Esophagus mucosa (tissue), 1 donor: Measurements from ENCODE around the gene ADARB2. TPM values are rescaled to one million over a fixed set of nuclear protein-coding genes. Genes with fewer than 3 reads are reported as not detected.

ENCODE experiments used
- ATAC-seq: fragments of 200-7000 bp; cut with Tn5 transposase; one replicate; pipeline ENCODE4 v1.9.1; 2020
- total RNA-seq: library from RNA; stranded (reverse); gene quantifications from one replicate; pipeline ENCODE4 v1.2.4, GENCODE V29; 2023
- donor health status: DM: yes; HTN: yes; CAD: no.

The ADARB2 gene
- total RNA-seq, 1 donor from 2014 or later: 0.20 TPM

DNA sequence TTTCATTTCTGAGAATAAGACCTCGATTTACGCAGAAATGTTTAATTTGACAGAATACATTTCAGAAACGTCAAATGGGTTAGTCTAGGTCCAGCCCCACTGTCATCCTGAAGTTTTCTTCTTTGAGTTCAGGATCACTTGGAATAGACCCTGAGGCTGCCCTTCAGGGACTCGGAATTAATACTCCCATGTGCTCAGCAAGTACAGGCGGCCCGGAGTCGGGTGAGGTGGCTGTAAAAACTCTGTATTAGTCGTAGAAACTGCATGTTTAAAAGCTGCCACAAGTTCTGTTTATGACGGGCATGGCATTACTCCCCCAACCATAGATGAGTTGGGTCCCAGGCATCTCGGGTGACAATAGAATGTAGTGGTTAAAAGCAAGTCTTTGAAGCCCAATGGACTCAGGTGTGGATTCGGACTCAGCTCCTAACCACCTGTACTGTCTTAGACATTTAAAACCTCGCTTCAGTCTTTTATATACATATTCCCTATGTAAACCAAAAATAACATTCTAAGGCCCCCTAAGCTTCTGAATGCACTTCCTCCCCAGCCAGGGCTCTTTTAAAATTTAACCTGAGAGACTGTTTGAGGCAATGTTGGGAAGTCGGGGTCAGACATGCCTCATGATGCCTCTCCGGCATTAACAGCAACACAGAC is 216.3 kb downstream of the ADARB2 start:
- ATAC-seq: no peak

GRCh38 chr10:1519391-1519790 is 217.9 kb downstream of the ADARB2 start:
- no peak for ATAC-seq

DNA sequence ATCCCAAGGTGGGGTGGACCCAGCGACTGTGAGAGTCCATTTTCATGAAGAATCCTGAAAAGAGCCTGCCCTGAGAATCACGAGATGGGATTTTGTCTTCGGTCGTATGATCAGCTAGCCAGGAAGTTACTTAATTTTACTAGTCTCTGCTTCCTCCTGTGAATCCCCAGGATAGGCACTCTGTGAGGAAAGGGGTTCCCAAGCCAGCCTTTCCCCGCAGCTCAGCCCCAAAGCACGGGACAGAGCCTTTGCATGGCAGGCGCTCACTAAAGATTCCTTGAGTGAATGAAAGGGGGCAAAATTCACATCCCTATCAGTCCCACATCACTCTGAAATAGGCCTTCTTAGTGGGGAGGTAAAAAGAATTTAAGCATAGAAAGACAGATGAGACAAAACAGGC is 219.6 kb downstream of the ADARB2 start:
- ATAC-seq: no peak

- no peak for ATAC-seq
Measured at GRCh38 chr10:1516492-1517165, 220.7 kb downstream of the ADARB2 start.

DNA sequence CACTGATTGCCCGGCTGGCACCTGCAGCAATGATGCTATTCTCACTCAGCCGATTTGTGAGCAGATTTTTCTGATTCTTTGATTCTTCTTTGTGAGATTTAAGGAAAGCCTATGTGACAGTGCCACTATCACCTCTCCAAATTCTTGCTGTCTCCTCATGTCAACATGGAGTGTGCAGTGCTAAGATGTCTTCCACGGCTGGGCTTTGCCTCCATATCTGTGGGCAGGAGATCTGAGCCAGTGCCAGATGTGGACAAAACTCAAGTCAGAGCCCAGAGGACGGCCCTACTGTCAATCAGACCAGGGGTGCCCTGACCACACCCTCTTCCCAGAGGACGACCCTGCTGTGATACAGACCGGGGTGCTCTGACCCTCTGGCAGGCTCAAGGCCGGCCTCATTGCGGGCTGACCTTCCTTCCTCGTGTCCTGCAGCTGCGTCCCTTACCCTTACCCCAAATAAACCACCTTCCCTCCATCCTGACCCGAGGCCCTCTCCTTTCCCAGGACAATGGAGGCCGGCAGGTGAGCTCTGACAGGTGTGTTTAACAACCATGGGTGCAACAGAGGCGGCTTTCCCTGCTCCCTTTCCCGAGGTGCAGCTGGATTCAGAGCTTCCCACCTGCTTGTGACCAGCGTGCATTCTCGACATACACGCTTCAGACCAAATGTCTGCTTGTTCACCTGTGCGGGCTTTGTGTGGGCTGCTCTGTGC is 221.4 kb downstream of the ADARB2 start:
- ATAC-seq: no peak

- ATAC-seq: no peak
Measured at GRCh38 chr10:1515121-1515779, 222.1 kb downstream of the ADARB2 start.

- no peak for ATAC-seq
Measured at GRCh38 chr10:1514681-1515080, 222.6 kb downstream of the ADARB2 start.

- no peak for ATAC-seq
Measured at GRCh38 chr10:1513221-1513620, 224.1 kb downstream of the ADARB2 start.

DNA sequence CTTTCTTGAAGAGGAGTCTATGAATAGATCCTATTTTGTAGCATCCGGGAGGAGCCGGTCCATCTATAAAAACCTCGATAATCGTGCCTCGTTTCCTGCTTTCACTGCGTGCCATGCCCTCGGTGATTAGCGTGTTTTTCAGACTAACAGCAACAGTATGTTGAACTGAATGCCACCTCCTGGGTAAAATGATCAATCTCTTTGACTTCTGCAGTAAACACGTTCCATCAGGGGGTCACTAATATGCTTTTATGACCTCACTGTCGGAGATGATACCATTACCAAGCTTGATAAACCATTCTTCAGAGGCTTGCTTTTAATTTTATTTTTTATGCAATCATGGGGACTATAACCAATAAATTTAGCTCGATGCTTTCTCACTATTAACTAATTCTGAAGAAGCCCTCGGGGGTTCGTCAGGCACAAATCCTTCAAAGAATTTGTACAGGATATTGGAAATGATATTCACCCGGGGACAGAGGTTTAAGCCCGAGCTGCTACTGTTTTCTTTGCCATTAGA is 228.3 kb downstream of the ADARB2 start:
- no peak for ATAC-seq

DNA sequence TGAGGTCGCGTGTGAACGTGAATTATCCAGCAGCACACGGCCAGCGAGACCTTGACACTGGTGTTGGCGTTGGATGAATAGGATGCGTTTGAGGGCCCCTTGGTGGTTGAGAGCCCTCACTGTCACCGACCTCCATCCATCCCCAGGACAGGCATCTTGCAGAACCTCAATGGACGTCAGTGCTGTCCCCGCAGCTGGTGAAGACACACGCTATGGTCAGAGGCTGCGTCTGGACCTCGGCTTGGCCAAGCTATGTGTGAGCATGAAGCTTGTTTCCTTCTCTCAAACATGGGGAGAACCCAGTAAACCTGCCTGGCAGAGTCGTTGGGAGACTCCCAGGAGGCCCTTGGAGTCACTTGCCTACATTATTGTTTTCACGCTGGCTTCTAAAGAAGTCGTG is 229.2 kb downstream of the ADARB2 start:
- no peak for ATAC-seq

DNA sequence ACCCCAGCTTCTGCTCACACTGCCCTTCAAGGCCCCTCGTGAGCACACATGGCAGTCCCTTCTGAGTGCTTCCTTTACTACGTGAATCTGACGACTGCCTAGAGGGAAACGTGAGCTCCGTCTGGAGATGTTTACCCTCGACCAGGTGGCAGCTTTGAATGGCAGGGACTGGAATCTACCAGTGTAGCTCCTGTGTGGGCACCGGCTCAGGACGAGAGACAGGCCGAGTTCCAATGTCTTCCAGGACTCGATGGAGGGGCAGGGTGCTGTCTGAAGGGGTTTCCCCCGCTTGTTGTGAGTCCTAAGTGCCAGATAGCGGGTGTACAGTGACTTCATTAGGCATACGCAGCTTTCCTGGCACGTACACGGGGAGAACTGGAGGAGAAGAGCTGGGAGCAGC is 229.9 kb downstream of the ADARB2 start:
- ATAC-seq: no peak

GRCh38 chr10:1504940-1505339 is 232.4 kb downstream of the ADARB2 start:
- ATAC-seq: no peak

DNA sequence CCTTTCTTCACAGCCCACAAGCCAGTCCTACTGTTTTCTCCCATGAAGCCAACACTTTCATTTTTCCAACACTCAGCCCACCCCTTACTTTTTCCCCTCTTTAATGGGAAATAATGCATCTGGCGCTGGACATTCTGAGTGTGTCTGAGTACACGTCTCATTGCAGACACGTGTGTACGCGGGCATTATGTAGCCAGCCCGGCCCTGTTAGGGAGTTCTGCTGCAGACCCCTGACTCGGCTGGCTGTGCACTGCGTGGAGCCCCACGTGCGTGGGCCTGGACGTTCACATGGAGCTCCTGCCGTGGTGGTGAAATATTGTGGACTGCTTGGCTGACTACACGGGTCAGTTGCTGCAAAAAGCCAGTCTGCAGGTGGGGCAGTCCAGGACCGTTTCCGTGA is 233.0 kb downstream of the ADARB2 start:
- no peak for ATAC-seq

DNA sequence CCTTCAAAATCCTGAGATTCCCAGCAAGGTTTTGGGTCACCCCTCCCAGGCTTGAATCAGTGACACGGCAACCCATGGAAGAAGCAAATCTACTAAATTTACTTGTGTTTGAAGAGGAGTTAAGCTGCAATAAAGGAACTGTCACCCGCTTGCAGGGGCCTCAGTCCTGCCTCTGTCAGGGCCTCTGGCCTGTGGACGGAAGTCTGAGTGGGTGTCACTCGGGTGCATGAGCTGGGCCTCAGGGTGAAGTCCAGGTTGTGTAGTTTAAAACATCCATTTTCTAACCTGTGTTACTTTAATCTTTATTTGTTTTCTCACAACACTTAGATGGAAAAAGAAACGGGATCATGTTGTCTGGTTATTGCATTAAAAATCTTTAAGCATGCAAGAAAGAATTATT is 234.9 kb downstream of the ADARB2 start:
- no peak for ATAC-seq

DNA sequence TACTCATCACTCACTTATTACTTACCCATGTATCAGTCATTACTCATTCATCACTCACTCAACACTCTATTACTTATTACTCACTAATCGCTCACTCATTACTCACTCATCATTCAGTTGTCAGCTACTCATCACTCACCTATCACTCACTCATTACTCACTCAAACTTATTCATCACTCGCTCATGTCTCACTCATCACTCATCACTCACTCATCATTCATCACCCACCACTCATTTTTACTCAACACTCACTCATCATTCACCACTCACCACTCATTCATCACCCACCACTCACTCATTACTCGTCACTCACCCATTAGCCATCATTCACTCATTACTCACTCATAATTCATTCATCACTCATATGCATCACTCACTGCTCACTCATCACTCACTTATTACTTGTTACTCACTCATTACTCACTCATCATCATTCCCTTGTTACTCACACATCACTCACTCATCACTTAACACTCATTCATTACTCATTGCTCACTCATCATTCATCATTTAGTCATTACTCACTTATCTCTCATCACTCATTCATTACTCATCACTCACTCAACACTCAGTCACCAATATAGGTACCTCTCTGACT is 237.9 kb downstream of the ADARB2 start:
- peak; percentile 68 for ATAC-seq

DNA sequence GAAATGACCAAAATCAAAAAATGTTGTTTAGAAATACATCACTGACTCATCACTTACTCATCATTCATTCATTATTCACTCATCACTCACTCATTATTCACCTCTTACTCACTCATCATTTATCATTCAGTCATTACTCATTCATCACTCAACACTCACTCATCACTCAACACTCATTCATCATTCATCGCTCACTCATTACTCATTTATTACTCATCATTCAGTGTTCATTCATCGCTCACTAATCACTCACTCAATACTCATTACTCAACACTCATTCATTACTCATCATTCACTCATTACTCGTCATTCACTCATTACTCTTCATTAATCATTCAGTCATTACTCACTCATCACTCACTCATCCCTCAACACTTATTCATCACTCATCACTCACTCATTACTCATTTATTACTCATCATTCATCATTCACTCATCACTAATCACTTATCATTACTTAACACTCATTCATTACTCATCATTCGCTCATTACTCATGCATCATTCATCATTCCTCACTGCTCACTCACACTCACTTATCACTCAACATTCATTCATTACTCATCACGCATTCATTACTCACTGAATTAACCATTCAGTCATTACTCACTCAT is 238.5 kb downstream of the ADARB2 start:
- peak; percentile 64 for ATAC-seq

- ATAC-seq: no peak
Measured at GRCh38 chr10:1495915-1496517, 241.3 kb downstream of the ADARB2 start.

DNA sequence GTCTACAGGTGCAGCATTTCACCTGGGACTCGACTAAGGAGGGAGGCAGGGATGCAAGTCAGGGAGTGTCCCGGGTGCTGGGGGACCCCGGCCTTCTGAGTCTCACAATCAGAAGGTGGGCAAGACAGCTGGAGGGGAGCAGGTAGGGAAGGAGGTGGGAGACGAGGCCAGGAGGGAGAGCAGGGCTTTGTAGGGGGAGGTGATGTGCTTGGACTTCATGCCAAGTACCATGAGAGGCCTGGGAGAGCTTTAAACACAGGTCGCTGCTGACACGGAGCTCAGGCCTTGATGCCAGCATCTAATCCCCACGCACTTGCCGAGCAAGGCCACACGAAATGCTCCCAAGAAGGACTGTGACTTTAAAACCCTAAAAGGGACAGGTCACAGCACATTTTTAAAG is 244.7 kb downstream of the ADARB2 start:
- ATAC-seq: no peak

- no peak for ATAC-seq
Measured at GRCh38 chr10:1491901-1492300, 245.4 kb downstream of the ADARB2 start.

GRCh38 chr10:1489801-1490200 is 247.5 kb downstream of the ADARB2 start:
- no peak for ATAC-seq

DNA sequence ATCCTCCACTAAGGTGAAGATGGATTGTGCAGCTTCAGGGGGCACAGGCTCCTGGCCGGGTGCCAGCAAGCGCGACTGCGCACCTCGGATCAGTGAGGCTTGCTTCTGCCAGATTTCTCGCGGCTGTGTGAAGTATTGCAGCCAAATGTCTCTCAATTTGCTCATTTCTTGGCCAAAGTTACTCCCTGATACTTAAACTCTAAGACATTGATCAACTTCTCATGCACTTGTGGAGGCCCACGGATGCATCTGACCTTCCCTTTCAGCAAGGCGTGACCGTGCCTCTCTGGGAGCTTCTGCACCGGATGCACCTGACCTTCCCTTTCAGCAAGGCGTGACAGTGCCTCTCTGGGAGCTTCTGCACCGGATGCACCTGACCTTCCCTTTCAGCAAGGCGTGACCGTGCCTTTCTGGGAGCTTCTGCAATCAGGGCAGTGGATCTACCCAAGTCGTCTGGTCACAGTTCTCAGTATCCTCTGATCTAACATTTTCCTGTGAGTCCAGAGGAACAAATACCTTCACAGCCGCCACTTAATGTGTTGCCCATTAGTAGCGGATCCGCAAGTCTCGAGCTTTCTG is 248.3 kb downstream of the ADARB2 start:
- peak; percentile 72 for ATAC-seq
